Ecto neural progenitor cell (in vitro differentiated cells): ENCODE measurements around the gene METTL24.
A peak's percentile ranks its signal among the peaks of the same experiment; 100 is the strongest.
"Not testable (repeated sequence)": the region's sequence is repeated elsewhere in the genome, so short reads cannot be mapped to it uniquely, and the experiment has no call there.

Experiments used
- DNase-seq: peaks from one replicate; pipeline ENCODE4 v3.0.0-alpha.2; 2018; ENCODE audit warnings: low spot score

METTL24 gene

DNA sequence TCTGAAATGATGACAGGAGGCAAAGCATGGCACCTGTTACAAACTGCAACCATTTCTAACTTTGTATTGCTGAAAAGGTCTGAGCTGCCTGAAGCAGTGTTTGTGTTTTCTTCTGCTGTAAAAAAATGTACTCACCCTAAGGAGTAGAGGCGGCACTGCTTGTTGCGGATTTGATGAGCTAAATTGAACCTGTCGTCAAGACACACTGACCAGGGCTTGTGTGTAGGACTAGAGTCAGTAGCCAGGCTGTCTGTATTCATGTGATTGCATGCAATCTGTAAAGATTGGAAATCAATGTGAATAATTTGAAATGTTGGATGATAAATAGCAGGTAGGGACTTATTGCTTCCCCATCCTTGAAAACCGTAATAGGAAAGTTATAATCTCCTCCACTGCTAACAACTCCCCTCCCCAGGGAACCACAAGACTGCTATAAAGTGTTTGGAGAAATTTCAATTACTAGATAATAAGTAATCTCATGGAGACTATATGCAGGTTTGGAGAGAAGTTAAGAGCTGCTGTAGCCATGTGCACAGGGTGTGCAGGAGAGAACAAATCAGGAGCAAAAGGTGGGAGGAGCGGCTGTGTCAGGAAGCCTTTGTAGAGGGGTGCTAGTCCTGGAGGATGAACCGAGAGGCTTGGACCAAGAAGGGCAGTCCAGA lies 42.8 kb downstream of the METTL24 start:
- no peak for DNase-seq

DNA sequence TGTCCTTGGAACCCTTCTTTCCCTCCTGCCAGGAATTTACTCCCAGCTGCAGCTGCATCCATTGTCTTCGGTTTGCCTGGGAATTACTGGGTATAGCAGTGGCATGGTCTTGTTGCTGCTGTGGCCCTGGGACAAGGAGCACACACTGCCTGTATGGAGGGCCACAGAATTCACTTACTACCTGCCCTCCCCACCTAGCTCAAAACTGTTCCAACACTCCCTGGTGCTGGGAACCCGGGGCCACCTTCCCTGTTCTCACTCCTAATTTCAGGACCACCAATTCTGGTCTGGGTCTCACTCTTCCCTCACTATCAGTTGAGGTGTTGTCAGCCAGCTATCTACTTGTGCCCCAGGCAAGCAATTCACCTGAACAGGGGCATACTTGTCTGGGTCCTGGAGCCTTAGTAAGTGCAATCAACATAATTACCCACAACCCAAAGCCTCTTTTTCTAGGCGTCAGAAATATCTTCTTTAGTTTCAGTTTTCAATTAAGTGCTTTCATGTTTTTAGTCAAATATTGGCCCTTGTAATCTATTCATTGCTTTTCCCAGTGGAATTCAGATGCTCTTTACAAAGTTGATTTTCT lies 47.2 kb downstream of the METTL24 start:
- DNase-seq, result no peak

DNA sequence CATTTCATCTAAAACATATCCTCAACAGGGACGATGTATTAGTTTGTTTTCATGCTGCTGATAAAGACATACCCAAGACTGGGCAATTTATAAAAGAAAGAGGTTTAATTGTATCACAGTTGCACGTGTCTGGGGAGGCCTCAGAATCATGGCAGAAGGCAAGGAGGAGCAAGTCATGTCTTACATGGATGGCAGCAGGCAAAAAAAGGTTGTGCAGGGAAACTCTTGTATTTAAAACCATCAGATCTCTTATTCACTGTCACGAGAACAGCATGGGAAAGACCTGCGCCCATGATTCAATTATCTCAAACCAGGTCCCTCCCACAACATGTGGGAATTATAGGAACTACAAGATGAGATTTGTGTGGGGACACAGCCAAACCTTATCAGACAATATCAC lies 48.7 kb downstream of the METTL24 start:
- not testable (repeated sequence) for DNase-seq

DNA sequence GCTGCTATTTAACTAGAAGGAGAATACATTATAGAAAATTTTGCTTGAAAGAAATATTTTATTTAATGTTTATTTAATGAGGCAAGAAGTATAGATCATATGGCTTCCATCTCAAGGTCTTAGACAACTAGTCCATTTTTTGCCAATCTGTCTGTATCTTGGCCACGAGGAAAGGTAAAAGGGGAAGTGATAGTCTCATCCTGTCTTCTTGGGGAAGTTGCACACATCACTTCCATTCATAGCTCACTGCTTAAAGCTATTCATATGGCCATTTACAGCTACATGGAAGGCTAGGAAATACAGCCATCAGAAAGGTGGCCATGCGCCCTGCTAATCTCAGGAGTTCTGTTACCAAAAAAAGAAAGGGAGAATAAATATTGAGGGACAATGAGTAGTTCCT lies 50.8 kb downstream of the METTL24 start:
- no peak for DNase-seq

DNA sequence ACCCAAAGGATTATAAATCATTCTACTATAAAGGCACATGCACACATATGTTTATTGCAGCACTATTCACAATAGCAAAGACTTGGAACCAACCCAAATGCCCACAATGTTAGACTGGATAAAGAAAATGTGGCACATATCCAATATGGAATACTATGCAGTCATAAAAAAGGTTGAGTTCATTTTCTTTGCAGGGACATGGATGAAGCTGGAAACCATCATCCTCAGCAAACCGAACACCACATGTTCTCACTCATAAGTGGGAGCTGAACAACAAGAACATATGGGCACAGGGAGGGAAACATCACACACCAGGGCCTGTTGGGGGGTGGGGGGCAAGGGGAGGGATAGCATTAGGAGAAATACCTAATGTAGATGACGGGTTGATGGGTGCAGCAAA lies 52.3 kb downstream of the METTL24 start:
- not testable (repeated sequence) for DNase-seq

DNA sequence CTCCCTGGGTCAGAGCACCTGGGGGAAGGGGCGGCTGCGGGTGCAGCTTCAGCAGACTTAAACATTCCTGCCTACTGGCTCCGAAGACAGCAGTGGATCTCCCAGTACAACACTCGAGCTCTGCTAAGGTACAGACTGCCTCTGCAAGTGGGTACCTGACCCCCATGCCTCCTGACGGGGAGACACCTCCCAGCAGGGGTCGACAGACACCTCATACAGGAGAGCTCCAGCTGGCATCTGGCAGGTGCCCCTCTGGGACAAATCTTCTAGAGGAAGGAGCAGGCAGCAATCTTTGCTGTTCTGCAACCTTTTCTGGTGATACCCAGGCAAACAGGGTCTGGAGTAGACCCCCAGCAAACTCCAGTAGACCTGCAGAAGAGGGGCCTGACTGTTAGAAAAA lies 54.5 kb downstream of the METTL24 start:
- not testable (repeated sequence) for DNase-seq

DNA sequence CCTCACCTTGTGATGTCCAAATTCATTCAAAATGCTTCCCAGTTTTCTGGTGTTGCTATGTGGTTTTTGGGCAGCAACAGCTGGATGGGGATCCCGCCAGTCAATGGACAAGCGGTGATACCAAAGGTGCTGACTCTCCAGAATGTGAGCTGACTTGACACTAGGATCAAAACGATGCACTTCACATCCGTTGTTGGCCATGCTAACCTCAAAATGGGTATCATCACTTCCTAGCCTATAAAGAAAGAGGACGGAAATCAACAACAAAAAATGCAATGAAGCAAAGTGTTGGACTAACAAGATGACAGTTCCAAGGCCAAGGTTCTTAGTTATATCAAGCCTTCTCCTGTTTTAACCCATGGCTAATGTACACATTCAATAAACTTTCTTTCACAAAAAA lies 59.2 kb downstream of the METTL24 start:
- DNase-seq, result no peak

DNA sequence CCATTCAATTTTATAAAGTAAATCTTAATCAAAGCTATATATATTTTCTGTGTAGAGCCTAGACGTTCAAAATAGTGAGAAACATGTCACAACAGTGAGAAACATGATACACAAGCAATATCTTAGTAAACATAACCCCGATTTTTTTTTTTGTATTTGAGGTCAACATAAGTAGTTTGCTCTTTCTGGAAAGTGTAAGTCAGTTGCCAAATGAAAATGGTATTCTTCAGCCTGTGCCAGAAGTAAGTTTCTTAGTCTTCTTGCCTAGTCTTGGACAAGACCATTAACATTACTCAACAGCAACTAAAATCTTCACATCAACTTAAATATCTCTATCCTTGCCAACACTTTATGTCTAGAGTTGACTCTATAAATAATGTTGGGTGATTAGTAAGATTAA lies 59.7 kb downstream of the METTL24 start:
- DNase-seq, result no peak

DNA sequence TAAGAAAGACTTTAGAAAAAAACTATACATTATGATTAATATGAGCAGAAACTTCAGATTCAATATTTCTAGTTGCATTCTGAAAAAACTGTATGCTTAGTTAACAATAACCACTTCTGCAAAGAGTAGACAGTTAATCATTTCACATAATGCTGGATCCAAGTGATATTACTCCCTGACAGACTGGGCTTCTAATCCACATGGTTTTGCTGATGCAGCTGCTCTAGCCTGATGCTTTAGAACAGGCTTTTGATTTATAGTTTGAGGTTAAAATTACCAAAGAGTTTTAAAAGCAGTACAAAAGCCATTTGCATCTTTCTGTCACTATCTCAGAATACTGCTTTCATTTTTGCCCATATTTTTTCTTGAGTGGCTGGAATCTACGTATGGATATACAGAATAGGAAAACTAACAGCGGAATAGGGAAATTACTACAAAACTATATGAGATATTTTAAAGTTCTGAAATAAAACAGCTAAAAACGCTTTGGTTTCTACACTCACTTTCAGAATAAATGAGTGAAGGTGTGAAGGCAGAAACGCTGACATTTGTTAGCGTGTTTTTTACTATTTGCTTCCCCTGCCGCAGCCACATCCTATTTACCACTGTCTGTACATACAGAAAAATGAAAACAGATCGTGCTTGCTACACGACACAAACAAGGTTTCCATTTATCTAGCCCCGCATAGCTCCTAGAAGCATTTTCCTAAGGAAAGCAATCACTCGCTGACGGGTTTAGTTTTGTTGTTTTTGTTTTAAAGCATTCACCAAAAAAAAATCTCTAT lies 61.7 kb downstream of the METTL24 start:
- no peak for DNase-seq

DNA sequence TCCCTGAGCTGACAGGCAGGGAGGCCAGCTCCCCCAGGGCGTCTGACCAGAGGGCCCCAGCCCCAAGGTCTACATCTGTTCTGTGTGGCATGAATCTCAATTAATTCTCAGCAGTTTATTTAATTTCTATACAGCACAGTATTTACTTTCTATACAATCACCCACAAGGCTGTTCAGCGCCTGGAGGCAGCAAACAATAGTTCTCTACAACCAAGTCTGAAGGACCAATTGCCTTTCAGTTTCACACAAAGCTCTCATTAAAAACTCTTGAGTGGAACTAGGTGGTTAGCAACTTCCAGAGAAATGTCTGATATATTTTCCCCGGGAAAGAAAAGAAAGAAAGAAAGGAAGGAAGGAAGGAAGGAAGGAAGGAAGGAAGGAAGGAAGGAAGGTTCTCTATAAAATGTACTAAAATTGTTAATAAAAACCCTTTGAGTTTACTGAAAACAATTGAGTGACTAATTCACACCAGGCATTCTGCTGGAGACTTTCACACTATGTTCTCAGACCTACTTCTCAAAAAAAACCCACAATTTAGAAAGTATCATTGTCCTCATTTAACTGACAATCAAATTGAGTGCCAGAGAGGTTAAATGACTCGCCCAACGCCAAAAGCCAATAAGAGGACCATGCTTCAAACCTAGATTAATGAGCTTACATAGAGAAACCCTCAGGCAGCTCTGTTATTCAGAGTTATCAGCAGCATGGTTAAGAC lies 62.5 kb downstream of the METTL24 start:
- DNase-seq, result no peak

DNA sequence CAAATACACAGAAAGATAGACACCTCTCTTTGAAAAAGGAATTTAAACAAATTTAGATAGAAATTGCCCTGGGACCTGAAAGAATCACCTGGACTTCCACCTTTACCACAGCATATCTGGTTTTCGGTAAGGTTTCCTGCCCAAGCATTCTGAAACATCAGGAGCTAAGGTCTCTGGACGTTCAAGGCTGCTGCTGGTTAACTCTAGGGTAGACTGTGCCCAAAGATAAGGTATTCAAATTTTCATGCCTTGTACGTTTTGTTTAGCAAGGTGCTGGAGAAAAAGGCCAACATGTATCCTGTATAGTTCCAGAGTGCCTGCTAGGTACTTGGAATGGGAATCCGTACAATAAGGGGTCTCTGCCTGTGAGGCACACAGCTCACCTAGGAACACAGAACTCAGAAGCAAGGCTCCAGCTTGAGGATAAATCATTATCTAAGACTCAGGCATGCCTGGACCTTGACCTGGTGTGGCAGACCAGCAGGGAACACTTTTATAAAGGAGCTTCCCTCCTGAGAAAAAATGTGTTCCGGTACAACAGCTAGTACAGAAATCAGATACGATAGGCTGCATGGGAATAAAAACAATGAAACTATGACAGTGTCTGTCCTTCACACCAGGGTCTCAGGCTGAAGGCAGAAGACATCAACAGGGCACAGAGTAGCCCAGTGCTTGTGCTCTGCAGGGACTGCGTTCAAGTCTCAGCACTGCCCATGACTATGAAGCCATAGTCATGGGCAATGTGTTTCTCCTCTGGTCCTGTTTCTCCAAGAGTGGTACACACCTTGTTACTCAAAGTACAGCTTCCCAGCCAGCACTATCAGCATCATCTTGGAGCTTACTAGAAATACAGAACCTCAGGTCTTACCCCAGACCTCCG lies 70.4 kb downstream of the METTL24 start:
- DNase-seq, result no peak

DNA sequence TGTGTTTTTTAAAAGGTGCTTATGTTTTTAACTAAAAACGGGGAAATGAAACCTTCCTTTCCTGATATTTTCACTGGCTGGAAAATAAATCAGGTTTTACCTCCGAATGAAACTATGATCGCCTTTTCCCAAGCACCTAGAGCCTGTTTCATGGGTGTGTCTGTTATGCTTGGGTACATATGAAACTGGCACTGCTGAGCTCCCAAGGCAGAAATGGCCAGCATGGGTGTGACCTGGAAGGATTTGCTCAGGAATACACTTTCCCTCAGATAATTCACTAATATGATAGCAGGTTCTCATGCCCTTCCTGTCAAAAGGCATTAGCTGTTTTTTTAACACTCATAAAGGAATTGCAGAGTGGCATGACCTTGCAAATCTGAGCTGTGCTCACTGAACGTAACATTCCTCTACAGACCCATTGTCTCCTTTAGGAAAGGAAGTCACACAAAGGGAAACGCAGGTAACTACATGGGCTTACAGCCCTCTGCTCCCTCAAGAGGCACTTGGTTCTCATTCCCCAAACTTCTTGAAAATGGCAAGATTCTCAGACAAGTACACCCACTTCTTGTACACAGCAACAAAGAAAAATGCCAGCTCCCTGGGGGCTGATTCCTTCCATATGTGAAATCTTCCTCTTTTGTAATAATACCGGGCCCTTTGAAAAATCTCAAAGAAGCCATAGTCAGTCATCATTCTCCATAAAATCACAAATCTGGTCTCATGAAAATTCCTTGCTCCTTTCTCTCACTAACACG lies 72.7 kb downstream of the METTL24 start:
- DNase-seq, result no peak

DNA sequence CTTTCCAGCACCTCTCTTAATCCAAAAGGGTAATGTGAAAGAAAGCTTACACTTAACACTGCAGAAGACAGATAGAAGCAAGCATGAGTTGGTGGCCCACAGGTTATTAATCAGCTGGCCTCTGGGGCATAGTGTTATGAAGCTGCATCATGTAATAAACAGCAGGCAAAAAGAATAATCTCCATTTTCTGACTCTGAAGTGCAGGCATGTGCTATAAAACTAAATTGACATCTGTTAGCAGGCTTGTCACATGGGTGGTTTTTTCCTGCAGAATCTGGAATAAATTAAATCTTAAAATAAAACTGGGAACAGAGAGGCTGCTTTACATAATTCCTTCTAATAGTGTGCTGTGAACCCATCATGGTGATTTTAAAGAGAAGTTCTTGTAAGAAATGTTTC lies 73.3 kb downstream of the METTL24 start:
- DNase-seq, result no peak

DNA sequence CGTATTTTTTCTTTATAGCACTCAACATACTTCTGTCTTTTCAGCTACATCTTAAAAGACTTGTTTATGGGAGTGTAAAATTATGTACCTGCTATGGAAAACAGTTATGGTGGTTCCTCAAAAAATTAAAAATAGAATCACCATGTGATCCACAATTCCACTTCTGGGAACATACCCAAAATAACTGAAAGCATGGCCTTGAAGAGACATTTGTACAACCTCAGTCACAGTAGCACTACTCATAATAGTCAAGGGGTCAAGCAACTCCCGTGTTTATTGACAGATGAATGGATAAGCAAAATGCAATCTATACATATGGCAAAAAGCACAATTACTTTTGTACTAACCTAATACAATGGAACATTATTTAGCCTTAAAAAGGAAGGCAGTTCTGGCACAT lies 74.5 kb downstream of the METTL24 start:
- no peak for DNase-seq

DNA sequence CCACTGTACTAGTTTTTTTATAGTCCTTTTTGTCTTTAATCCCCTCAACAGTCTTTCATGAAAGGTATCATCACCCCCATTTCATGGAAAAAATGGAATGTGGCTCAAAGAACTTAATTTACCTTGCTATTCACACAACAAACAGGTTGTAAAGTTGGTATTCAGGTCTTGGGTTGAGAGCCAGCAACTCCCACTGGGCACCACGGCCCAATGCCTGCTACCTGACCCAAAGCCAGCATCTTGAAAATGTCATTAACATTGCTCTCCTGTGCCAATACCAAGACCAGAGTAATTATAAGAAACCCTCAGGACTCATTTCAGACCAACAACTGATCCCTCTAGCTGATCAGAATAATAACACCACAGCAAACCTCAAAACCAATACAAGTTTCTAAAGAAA lies 75.7 kb downstream of the METTL24 start:
- no peak for DNase-seq

DNA sequence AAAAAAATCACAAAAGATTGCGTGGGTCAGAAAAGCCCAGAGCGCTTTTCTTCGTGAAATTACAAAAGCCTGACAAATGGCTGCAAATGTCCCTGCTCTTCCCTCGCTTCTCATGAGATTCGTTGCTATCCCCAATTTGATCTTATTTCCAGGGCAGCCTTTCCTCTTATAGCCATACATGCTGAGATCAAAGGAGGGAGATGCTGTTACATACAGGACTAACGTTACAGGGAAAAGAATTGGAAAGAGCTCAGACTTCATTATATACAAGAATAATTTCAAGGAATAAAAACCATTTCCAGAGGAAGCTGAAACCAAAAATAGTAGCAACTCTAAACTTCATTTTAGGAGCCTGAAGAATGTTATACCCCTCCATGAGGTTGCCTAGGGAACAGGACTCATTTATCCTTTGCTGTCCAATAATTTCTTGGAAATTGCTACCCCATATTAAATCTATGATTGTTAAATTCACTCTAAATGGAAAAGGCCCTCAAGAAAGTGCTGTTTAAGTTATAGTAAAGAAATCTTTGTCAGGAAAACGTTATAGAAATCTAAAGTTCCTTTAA lies 81.0 kb downstream of the METTL24 start:
- no peak for DNase-seq

DNA sequence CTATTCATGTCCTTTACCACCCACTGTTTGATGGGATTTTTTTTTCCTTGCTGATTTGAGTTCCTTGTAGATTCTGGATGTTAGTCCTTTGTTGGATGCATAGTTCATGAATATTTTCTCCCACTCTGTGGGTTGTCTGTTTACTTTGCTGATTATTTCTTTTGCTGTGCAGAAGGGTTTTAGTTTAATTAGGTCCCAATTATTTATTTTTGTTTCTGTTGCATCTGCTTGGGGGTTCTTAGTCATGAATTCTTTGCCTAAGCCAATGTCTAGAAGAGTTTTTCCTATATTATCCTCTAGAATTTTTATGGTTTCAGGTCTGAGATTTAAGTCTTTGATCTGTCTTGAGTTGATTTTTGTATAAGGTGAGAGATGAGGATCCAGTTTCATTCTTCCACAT lies 85.4 kb downstream of the METTL24 start:
- DNase-seq, result not testable (repeated sequence)

DNA sequence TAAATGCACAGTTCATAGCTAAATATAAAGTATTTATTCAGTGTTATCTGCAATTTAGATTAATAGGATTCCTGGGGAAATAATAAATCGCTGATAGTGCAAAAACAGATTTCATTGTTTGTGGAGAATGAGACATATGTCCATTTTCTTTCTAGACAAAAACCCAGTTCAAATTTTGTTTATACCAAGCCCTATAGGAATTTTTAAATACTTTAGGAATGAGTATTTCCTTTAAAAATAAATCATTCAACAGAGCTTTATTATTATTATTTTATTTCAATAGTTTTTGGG lies 86.5 kb downstream of the METTL24 start:
- DNase-seq, result no peak

DNA sequence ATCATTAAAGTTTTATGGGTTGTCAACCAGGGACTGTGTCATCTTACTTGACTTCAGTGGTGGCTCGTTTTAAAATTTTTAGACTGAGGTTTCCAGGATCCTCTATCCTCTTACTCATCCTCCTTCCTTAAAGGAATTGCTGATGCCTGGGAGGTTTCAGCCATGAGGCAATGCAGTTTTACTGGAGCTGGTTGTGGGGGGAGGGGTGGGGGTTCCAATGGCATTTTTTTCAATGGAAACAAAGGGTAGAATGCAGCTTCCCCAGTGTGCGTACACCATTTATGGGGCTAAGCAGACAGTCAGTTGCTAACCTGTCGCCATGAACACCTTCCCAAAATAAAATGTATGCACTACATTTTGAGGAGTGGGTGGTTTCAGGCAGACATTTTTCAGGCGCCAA lies 88.0 kb downstream of the METTL24 start:
- DNase-seq, result peak; percentile 56

DNA sequence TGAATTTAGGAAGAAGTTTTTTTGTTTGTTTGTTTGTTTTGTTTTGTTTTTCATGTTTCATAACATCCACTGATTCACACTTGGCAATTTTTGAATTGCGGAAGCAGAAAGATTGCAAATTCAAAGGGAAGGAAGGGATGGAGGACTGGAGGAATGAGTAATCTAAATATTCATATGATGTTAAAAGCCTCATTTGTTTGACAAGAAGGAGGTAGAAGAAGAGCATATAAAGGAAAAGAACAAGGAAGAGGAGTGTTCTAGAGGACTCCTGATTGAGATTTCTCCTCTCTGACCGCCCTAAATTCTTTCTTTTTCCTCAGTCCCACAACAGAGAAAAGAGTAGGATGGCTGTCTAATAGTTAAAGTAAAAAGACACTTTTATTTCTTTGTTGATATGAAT lies 88.5 kb downstream of the METTL24 start:
- no peak for DNase-seq

DNA sequence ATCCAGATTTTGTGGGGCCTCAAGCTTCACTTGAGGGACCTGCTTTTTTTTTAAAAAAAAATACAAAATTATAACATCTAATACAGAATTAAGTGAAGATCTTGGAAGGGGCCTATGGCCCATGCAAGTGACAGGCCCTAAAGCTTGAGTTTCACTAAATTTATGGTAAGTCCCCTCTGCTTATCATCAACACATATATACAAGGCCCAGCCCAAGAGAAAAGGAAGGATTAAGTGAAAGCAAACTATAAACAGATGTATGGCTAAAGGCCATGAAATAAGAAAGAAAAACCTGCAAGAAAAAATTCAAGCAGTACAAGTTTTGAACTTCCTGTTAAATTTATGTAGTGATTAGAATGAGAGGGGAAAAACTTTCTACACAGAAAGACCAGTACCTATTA lies 91.2 kb downstream of the METTL24 start:
- DNase-seq, result no peak
